Stimulated activated naive B cell treated with anti-CD40 and anti-IgM and Interleukin-4, amounts not matched to agents 10 μg/mL and 1 μg/mL and 100 μg/mL, for 72 hours (primary cell): ENCODE measurements around the gene SHBG.

Experiments used
- ATAC-seq, 2 donors: fragments of 150-1000 bp; cut with Tn5 transposase; replicated peaks; 2 replicates each; pipeline ENCODE4 v1.10.0; 2021; ENCODE audit warnings: moderate library complexity in 1 of 2
- DNase-seq: peaks from one replicate; pipeline ENCODE4 v3.0.0; 2021
- H3K27ac Mint-ChIP-seq: one replicate; pipeline ENCODE4 v1.8.0; 2022; ENCODE audit warnings: mild to moderate bottlenecking, mixed read lengths
- H3K27me3 Mint-ChIP-seq, 2 donors: one replicate each; pipeline ENCODE4 v1.8.0; 2022; ENCODE audit warnings: mixed read lengths in 2 of 2
- H3K36me3 Mint-ChIP-seq, 2 donors: one replicate each; pipeline ENCODE4 v1.8.0; 2022; ENCODE audit warnings: mixed read lengths in 2 of 2, mild to moderate bottlenecking in 1 of 2
- H3K4me1 Mint-ChIP-seq, 2 donors: one replicate each; pipeline ENCODE4 v1.8.0; 2022; ENCODE audit warnings: mixed read lengths in 2 of 2, mild to moderate bottlenecking in 1 of 2
- H3K4me3 Mint-ChIP-seq, 2 donors: one replicate each; pipeline ENCODE4 v1.8.0; 2022; ENCODE audit warnings: mild to moderate bottlenecking in 2 of 2, mixed read lengths in 2 of 2, moderate library complexity in 1 of 2
- H3K9me3 Mint-ChIP-seq, 2 donors: one replicate each; pipeline ENCODE4 v1.8.0; 2022; ENCODE audit warnings: mixed read lengths in 2 of 2, mild to moderate bottlenecking in 1 of 2

SHBG gene

DNA sequence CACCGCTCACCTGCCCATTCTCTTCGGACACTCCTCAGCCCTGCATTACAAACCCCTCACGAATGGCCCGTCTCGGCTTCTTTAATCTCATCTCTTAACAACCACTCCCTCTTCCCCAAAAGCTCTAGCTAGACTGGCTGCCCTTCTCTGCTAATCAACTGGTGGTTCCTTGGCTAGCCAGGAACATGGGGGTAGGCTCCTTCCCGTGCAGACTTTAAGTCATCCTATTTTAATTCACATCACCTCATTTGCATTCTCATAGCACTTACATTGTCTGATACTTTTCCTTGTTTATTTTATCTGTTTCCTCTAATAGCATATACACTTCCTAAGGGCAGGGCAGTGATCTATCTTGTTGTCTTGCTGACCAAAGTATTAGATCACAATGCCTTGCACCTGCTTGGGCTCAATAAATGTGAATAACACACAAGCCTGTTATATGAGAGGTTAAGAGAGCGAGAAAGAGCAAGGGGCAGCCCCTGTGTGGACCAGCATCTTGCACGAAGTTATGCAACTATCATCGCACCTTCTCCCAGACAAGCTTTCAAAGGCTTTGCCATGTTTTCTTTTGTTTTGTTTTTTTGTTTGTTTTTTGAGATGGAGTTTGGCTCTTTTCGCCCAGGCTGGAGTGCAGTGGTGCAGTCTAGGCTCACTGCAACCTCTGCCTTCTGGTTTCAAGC, 47.6 kb downstream of the SHBG start:
- ATAC-seq (no peak), DNase-seq (no peak)
- peaks cover 38 to 41% of the 10 kb centered on the region in 2 donors for H3K36me3 Mint-ChIP-seq
- H3K4me1 Mint-ChIP-seq = peaks cover 3 to 4% of the 10 kb centered on the region in 2 donors
- no peak overlapping the region for H3K27ac Mint-ChIP-seq
- no peak overlapping the region for H3K4me3 Mint-ChIP-seq
- H3K27me3 Mint-ChIP-seq = no peaks in the 10 kb centered on the region
- H3K9me3 Mint-ChIP-seq = peaks cover 9 to 10% of the 10 kb centered on the region in 2 donors
